NOMO-1 (cell line): Measurements from ENCODE around the gene ROS1.
"Not testable (repeated sequence)": the region's sequence is repeated elsewhere in the genome, so short reads cannot be mapped to it uniquely, and the experiment has no call there.

Source experiments
- DNase-seq, 2 experiments: peaks; one replicate each; lab custom pipeline; 2025; ENCODE audit not compliant: unreplicated experiment in 2 of 2; lab: John Stamatoyannopoulos, UW

The ROS1 gene

DNA sequence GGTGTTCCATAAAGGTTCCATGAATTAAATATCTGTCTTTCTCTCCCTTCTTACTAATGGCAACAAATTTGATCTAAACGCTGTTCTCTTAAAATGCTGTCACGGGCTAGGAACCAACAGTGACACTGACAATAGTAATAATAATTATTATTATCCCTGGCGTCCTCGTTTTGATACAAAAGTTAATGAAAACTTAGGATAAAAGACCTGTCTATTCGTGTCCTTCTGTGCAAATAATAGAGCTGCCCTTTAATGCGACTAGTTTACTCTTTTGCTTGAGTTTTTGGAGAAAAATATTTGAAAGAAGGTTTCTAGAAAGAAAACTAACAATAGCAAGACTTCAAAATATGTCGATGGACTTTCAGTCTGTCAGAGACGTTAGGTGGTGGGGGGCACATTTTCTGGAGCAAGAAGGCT, 156.1 kb downstream of the ROS1 start:
- no peak for DNase-seq

GRCh38 chr6:117268924-117269323, 156.8 kb downstream of the ROS1 start:
- no peak for DNase-seq

GRCh38 chr6:117267766-117268534, 157.8 kb downstream of the ROS1 start:
- DNase-seq = no peak

DNA sequence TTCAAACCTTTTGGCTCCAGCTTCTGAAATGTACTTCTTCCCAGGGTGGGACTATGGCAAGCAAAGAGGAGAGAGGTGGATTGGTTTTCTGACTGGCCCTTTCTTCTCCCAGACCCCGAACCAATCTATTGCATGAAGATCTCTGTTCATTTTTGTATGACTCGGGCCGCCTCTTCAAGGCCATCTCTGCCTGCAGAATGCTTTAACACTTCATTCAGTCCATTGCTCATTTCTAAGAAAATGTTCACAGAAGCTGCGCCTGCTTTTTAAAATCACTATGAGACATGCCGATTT, 158.7 kb downstream of the ROS1 start:
- no peak for DNase-seq

- DNase-seq = no peak
Observed at GRCh38 chr6:117266257-117267053, 159.3 kb downstream of the ROS1 start.

DNA sequence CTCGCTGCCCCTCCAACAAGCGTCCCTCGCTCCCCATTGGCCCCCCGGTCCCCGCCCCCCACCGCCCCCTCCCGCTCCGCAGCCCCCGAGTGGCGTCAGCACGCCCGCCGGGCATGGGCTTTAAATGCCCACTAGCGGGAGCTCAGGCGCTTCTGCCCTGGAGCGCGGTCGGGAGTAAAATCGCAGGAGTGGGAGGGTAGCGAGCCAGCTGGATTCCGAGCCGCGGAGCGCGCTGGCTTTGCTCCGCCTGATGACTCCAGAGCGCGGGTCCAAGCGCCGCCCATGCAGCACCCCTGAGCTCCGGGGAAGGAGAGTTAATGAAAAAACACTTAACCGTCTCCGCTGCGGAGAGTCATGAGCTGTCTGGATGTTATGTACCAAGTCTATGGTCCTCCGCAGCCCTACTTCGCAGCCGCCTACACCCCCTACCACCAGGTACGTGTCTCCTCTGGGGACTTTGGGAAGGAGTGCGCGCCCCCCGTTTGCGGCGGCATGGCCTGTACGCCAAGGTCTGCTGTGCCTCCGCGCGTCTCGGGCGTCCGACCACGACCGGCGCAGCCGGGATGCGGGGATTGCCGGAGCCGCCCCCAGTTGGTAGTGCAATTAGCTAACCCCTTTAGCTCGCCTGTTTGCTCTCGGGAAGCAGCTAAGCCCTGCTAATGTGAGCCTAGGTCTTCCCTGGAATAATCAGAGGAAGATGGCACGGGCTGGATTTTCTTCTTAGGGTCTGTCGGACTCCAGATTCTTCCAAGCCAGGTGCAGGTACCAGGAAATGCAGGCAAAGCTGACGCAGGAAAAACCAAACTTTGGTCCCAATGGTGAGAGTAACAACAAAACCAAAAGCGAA, 160.1 kb downstream of the ROS1 start, which contains the start of gene VGLL2:
Gene VGLL2 (plus strand): TSS at position 149 of the 847 bp plus-strand sequence. CDS start 206 bp downstream, at position 355.
- no peak for DNase-seq

- DNase-seq = no peak
Observed at GRCh38 chr6:117264692-117265409, 160.9 kb downstream of the ROS1 start.

DNA sequence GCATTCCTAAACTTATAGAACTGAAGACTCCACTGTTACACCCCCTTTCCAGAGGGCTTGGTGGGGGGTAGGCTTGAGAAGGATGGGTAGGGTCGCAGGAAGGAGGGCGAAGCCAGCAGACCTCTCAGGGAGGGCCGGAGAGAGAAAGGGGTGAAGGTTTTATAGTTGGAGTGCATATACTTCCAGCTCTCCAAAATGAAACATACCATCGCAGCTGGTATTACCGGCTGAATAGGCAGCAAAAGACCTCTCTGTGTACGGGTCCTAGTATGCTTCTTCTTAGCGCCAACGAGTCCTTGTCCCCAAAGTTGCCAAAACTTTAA, 161.4 kb downstream of the ROS1 start:
- DNase-seq = no peak

DNA sequence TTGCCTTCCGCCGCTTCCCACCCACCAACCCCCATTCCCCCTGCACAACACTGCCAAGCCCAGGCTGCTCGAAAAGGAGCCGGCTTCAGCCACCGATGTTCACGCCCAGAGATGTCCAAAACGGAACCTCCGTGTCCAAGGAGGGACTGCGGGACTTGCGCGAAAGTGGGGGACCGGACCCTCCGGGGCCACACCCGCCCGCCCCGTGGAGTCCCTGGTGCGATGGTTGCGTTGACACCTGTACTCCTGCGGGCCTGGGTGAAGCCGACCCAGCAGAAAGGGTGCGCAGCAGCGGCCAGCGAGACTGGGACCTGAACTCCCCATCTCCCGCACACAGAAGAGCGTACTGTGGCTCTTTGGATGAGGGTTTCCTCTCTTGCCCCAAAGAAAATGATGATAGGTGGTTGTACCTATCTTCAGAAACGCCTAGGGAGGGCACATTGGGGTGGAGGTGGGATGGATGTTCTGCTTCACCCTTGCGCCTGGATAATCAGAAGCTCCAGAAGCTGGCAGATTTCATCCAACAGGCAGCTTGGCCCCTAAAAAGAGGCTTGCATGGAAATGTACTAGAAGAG, 162.3 kb downstream of the ROS1 start:
- DNase-seq = no peak

DNA sequence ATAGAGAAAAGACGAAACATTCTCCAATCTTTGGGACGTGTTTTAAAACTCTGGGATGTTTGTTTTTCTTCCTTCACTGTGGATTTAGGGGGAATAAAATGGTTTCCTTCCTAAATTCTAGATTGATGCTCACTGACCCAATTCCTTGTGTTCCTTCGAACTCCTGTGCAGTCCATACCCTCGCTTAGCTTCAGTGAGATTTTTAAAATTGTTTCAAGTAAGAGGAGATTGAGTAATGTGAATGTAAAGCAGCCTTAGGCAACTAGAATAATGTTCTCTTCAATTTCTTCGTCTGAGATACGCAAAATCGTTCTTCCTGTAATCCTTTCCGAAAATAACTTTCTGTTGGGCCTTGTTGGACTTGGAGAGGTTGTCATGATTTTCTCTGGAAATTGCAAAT, 162.9 kb downstream of the ROS1 start:
- no peak for DNase-seq

GRCh38 chr6:117253785-117254184, 172.0 kb downstream of the ROS1 start:
- DNase-seq = no peak

DNA sequence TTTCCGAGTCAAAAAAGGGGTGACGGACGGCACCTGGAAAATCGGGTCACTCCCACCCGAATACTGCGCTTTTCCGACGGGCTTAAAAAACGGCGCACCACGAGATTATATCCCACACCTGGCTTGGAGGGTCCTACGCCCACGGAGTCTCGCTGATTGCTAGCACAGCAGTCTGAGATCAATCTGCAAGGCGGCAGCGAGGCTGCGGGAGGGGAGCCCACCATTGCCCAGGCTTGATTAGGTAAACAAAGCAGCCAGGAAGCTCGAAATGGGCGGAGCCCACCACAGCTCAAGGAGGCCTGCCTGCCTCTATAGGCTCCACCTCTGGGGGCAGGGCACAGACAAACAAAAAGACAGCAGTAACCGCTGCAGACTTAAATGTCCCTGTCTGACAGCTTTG, 180.8 kb downstream of the ROS1 start:
- DNase-seq = not testable (repeated sequence)

GRCh38 chr6:117244571-117244970, 181.2 kb downstream of the ROS1 start:
- DNase-seq = not testable (repeated sequence)
